HCT116 (cell line): ENCODE data around the gene HMSD.

Experiments
- CTCF ChIP-seq, 3 experiments: fragments of 200-600 bp in 1 of 3; sonication (generic) in 1 of 3; IDR thresholded peaks in 2 of 3; conservative IDR thresholded peaks in 1 of 3; 2 replicates each; pipeline ENCODE4 v1.5.1; 2012 to 2017; ENCODE audit warnings: low read depth in 2 of 3, low read length in 2 of 3, antibody characterized with exemption in 1 of 3, borderline replicate concordance in 1 of 3, control low read depth in 1 of 3, mild to moderate bottlenecking in 1 of 3, mixed read lengths in 1 of 3, mixed run types in 1 of 3, moderate library complexity in 1 of 3; ENCODE audit not compliant: insufficient read depth in 1 of 3
- EZH2 ChIP-seq: fragments of 200-600 bp; sonication (generic); IDR thresholded peaks from 2 replicates; pipeline ENCODE4 v1.6.1; 2017; ENCODE audit warnings: antibody characterized with exemption, mixed run types
- POLR2AphosphoS5 ChIP-seq: IDR thresholded peaks from 2 replicates; pipeline ENCODE4 v1.6.1; 2011; ENCODE audit warnings: mild to moderate bottlenecking, low read depth, low read length, moderate library complexity
- SIN3A ChIP-seq: IDR thresholded peaks from 2 replicates; pipeline ENCODE4 v1.6.1; 2012; ENCODE audit warnings: low read depth
- SRF ChIP-seq: IDR thresholded peaks from 2 replicates; pipeline ENCODE4 v1.6.1; 2012; ENCODE audit warnings: low read depth
- ZNF274 ChIP-seq: fragments of 200-500 bp; sonication (Bioruptor generic); IDR thresholded peaks from 2 replicates; pipeline ENCODE4 v1.6.1; 2014; ENCODE audit warnings: mild to moderate bottlenecking, low read depth, low read length, inconsistent platforms
- TF ChIP-seq, protein P1 (sequence below): IDR thresholded peaks from 2 replicates; pipeline ENCODE4 v1.6.1; 2012

GRCh38 chr18:63924551-63924950 lies 24.6 kb upstream of the HMSD start:
- no peak for TF ChIP-seq ZNF274
- no peak for TF ChIP-seq SRF
- TF ChIP-seq EZH2: no peak
- no peak for TF ChIP-seq CTCF (IDR thresholded peaks at IDR 0.05 in 2 of 3, conservative IDR thresholded peaks at IDR 0.05 in 1 of 3; ENCODE audit: borderline replicate concordance in 1 of 3, insufficient read depth in 1 of 3, low read depth in 2 of 3, low read length in 2 of 3)
- TF ChIP-seq POLR2AphosphoS5: no peak
- TF ChIP-seq, protein P1, sequence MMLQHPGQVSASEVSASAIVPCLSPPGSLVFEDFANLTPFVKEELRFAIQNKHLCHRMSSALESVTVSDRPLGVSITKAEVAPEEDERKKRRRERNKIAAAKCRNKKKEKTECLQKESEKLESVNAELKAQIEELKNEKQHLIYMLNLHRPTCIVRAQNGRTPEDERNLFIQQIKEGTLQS: no peak
- TF ChIP-seq SIN3A: no peak
